ENCODE results near the gene MBTPS2.

Gene MBTPS2

GRCh38 chrX:21839334-21840192 lies at the start of gene MBTPS2 (continued):
- TF ChIP-seq ZNF404 (tag by site-specific recombination; IDR thresholded peaks at IDR 0.05) (no peak), ZNF37A (tag by site-specific recombination; IDR thresholded peaks at IDR 0.05) (no peak), ZNF24 (tag by site-specific recombination; IDR thresholded peaks at IDR 0.05) (peak; percentile 61; the same call in 1 of the 2 replicates), ZBTB26 (tag by site-specific recombination; optimal IDR thresholded peaks at IDR 0.05) (peak; percentile 62), ZNF121 (tag by site-specific recombination; IDR thresholded peaks at IDR 0.05) (0 out of 2 replicates have a peak, but pooled peaks have one; percentile 17), MYNN (tag by site-specific recombination; IDR thresholded peaks at IDR 0.05; ENCODE audit: borderline replicate concordance) (0 out of 2 replicates have a peak, but pooled peaks have one; percentile 55), ZNF292 (tag by site-specific recombination; IDR thresholded peaks at IDR 0.05; ENCODE audit: borderline replicate concordance, low read depth) (no peak), ZNF341 (tag by site-specific recombination; IDR thresholded peaks at IDR 0.05; ENCODE audit: low read depth) (peak; percentile 50), ZNF214 (tag by site-specific recombination; IDR thresholded peaks at IDR 0.05; ENCODE audit: borderline replicate concordance) (no peak), GLIS1 (tag by site-specific recombination; IDR thresholded peaks at IDR 0.05) (0 out of 2 replicates have a peak, but pooled peaks have one; percentile 12), ZBTB7A (tag by site-specific recombination; IDR thresholded peaks at IDR 0.05; ENCODE audit: low read depth) (0 out of 2 replicates have a peak, but pooled peaks have one; percentile 53), RBAK (tag by site-specific recombination; IDR thresholded peaks at IDR 0.05) (no peak), ZNF76 (tag by site-specific recombination; IDR thresholded peaks at IDR 0.05; ENCODE audit: borderline replicate concordance, low read depth) (peak; percentile 81), ZNF677 (tag by site-specific recombination; IDR thresholded peaks at IDR 0.05) (no peak), AEBP2 (tag by site-specific recombination; IDR thresholded peaks at IDR 0.05; ENCODE audit: borderline replicate concordance) (0 out of 2 replicates have a peak, but pooled peaks have one; percentile 4), ZNF2 (tag by site-specific recombination; IDR thresholded peaks at IDR 0.05) (peak; percentile 95), ZNF335 (tag by site-specific recombination; conservative IDR thresholded peaks at IDR 0.05) (peak; percentile 91), ZFP41 (tag by site-specific recombination; IDR thresholded peaks at IDR 0.05; ENCODE audit: borderline replicate concordance) (no peak), KLF8 (tag by site-specific recombination; IDR thresholded peaks at IDR 0.05) (peak; percentile 77)
- TF ChIP-seq, protein P1, sequence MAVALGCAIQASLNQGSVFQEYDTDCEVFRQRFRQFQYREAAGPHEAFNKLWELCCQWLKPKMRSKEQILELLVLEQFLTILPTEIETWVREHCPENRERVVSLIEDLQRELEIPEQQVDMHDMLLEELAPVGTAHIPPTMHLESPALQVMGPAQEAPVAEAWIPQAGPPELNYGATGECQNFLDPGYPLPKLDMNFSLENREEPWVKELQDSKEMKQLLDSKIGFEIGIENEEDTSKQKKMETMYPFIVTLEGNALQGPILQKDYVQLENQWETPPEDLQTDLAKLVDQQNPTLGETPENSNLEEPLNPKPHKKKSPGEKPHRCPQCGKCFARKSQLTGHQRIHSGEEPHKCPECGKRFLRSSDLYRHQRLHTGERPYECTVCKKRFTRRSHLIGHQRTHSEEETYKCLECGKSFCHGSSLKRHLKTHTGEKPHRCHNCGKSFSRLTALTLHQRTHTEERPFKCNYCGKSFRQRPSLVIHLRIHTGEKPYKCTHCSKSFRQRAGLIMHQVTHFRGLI (tag by site-specific recombination; IDR thresholded peaks at IDR 0.05): no peak
- TF ChIP-seq, protein P2, sequence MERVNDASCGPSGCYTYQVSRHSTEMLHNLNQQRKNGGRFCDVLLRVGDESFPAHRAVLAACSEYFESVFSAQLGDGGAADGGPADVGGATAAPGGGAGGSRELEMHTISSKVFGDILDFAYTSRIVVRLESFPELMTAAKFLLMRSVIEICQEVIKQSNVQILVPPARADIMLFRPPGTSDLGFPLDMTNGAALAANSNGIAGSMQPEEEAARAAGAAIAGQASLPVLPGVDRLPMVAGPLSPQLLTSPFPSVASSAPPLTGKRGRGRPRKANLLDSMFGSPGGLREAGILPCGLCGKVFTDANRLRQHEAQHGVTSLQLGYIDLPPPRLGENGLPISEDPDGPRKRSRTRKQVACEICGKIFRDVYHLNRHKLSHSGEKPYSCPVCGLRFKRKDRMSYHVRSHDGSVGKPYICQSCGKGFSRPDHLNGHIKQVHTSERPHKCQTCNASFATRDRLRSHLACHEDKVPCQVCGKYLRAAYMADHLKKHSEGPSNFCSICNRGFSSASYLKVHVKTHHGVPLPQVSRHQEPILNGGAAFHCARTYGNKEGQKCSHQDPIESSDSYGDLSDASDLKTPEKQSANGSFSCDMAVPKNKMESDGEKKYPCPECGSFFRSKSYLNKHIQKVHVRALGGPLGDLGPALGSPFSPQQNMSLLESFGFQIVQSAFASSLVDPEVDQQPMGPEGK (tag by site-specific recombination; IDR thresholded peaks at IDR 0.05): 0 out of 2 replicates have a peak, but pooled peaks have one; percentile 36
- TF ChIP-seq, protein P3, sequence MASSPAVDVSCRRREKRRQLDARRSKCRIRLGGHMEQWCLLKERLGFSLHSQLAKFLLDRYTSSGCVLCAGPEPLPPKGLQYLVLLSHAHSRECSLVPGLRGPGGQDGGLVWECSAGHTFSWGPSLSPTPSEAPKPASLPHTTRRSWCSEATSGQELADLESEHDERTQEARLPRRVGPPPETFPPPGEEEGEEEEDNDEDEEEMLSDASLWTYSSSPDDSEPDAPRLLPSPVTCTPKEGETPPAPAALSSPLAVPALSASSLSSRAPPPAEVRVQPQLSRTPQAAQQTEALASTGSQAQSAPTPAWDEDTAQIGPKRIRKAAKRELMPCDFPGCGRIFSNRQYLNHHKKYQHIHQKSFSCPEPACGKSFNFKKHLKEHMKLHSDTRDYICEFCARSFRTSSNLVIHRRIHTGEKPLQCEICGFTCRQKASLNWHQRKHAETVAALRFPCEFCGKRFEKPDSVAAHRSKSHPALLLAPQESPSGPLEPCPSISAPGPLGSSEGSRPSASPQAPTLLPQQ (tag by site-specific recombination; IDR thresholded peaks at IDR 0.05): peak; percentile 85
